GM19193 (cell line): ENCODE measurements around the gene POLR1E.

Experiments used
- POLR2A ChIP-seq: IDR thresholded peaks from 4 replicates; pipeline ENCODE4 v1.6.1; 2011; ENCODE audit not compliant: insufficient read depth, insufficient read length; ENCODE audit errors: extremely low read depth

POLR1E gene

GRCh38 chr9:37453827-37454226 lies 31.9 kb upstream of the POLR1E start:
- TF ChIP-seq POLR2A = no peak

DNA sequence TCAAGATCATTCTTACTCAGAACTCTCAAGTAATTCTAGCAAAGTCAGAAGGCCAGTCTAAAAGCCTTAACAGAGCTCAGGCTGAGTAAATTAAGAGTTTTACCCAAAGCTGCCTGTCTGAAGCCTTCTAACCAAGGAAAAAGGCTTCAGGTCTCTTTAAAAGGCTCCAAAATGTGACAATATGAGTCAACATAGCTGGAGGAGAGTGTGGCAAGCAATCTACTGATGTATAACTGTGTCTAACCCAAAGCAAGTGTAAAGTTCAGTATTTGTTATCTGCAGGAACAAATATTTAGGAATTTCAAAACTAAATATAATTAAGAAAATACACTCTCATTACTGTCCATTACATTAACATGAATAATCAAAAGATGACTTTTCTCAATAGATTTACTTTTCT lies 31.5 kb upstream of the POLR1E start:
- no peak for TF ChIP-seq POLR2A

DNA sequence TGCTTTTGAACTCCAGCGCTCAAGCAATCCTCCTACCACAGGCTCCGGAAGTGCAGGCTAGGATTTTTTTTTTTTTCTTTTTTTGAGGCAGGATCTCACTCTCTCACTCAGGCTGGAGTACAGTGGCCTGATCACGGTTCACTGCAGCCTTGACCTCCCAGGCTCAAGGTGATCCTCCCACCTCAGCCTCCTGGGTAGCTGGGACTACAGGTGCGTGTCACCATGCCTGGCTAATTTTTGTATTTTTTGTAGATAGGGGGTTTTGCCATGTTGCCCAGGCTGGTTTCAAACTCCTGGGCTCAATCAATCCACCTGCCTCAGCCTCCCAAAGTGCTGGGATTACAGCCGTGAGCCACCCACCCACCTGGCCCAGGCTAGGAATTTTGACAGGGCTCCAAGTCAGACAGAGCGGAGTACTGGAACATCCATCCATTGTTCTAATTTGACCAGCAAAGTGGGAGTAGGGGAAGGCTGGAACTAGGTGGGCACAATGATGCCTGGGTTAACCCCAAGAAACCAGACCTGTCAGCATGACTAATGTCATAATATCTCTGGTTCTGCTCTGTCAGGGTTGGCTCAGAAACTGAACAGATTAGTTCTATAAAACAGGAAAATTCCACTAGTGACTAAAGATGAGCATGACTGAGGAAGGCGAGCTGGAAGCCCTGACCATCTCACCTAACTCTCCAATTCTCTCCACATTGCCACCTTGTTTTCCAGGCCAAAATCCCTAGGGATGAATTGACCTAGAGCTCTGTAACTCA lies 29.7 kb upstream of the POLR1E start:
- TF ChIP-seq POLR2A = no peak

- TF ChIP-seq POLR2A = no peak
Measured at GRCh38 chr9:37456817-37457216, 28.9 kb upstream of the POLR1E start.

DNA sequence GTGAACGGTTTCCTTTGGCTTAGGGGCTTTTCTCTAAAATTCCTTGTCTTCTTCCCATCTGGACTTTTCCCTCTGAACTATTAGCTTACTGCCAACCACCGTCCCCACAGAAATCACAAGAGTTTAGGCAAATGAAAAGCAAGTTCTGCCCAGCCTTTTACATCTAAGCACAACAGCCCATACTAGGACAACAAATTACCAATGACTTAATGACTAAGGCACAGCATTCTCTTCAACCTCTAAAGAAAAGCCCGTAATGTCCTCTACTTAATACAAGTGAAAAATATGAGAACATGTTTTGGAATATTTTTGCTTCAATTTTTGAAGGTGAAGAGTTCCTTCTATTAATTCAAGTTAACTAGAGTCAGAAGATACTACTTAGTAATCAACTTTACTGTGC lies 21.7 kb upstream of the POLR1E start:
- TF ChIP-seq POLR2A = no peak

DNA sequence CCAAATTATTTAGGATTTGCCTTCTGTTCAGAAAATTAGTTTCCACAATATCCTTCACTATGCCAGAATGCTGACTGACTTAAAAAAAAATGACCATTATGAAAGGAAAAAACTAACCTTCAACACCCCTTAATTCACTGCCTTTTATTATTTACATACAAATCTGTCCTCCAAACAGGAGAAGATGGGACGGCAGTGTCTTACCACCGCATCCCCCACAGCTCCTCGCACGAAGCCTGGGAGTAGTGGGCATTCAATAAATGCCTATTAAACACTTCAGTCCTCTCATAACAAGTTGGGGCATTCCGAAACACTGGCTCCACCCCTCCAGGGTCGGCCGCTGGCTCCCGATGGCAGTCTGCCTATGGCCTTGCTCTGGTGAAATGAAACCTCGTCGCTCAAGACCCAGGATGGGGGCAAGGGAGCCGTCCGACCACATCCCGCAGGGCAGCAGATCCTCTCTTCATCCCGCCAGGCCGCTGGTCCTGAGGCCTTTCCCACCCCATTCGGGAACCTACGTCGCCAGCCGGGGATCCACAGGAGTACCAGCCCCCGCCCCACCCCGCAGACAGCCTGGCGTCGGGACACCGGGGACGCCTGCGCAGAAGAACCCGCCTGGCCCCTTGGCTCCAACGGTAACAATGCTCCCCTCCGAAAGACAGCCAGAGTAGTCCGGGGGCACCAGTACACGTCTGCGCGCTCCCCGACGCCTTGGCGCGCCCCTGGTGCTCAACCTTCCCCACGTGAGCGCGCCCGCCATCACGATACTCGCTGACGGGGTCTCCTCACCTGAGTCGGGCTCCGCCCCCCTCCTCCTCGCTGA lies 21.1 kb upstream of the POLR1E start:
- TF ChIP-seq POLR2A = peak; percentile 73

DNA sequence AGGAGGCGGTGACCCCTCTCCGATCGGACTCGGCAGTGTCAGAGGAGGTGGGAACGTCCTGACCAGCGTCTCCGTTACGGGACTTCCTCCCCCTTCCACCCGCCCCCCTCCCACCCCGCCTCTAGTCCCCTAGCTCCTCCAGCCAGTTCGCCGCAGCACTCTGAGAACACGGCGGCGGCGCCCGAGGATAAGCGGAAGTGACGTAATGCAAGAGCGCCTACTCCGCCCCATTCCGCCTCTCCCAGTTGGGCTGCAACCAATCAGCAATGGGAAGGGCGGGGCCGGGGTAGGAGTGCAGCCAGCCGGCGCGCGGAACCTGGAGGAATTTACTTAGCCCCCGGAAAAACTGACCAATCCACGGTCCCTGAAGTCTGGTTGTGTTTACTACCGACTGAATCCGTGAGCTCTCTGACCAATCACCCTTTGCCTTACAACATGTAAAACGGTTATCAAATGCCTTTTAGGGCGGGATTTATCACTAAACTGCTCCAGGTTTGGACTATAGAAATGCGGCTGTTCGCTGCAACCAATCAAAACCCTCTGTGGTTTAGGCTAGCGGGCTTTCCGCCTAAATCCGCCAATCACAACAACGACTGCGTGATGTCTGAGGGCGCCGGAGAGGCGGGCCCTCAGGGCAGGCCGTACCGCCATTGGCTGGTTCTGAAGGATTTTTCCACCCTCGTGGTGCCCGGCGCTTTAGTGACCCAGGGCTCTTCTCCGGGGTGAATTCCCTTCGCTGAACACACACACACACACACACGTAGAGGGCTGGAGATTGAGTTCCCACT lies 20.3 kb upstream of the POLR1E start, which contains the start of gene ZBTB5:
Gene ZBTB5, minus strand, starts transcription at position 202 of the 788 bp plus-strand sequence. CDS start 22,899 bp downstream, outside the sequence.
- TF ChIP-seq POLR2A = no peak

DNA sequence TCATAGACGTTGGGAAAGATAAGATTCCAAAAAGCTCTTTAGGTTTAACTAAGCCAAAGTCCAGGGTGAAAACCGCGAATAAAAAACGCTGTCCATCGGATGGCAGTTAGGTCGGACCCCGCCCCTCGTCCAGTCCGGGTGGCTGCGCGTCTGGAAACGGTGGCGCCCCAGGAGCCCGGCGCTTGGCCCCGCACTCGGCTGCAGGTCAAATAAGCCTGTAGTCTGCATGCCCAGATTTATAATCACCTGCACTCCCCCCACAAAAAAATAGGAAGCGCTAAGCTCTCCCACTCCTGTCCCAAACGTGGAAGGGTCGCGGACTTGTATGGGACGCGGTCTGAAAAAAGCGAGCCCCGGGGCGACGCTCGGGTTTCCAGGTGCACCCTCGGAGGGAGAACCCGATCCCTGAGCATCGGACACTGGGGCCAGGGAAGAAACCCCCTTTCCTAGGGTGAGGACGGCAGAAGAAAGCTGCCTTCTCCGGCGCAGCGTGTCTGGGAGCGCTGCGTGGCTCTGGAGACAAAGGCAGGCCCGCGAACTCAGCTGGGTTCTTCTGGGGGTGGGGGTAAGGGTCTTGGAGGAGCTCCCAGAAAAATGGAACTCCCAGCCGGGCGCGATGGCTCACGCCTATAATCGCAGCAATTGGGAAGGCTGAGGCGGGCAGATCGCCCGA lies 19.6 kb upstream of the POLR1E start:
- no peak for TF ChIP-seq POLR2A

DNA sequence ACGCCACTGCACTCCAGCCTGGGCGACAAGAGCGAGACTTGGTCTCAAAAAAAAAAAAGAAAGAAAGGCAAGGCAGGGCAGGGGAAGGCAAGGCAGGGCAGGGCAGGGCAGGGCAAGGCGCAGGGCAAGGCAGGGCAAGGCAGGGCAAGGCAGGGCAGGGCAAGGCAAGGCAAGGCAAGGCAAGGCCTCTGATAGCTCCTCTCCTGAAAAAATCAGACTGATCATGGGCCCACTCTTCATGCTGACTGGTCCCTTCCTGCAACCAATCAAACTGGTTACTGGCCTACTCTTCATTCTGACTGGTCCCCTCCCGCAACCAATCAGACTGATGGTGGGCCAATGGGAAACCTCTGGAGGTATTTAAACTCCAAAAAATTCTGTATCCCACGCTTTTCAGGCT lies 17.1 kb upstream of the POLR1E start:
- no peak for TF ChIP-seq POLR2A

- no peak for TF ChIP-seq POLR2A
Measured at GRCh38 chr9:37471942-37472684, 13.6 kb upstream of the POLR1E start.

GRCh38 chr9:37474438-37474837 lies 11.3 kb upstream of the POLR1E start:
- TF ChIP-seq POLR2A = no peak

GRCh38 chr9:37476930-37477329 lies 8.8 kb upstream of the POLR1E start:
- no peak for TF ChIP-seq POLR2A

DNA sequence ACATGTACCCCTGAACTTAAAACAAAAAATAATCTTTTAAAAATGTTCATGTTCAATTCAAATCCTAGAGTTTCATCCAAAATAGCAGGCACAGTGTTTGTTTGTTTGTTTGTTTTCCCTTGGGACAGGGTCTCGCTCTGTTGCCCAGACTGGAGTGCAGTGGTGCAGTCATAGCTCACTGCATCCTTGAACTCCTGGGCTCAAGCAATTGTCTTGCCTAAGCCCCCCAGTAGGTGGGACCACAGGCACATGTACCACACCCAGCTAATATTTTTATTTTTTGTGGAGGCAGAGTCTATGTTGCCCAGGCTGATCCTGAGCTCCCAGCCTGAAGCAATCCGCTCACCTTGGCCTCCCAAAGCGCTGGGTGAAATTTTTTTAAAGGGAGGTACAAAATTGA lies 5.0 kb upstream of the POLR1E start:
- TF ChIP-seq POLR2A = no peak

- no peak for TF ChIP-seq POLR2A
Measured at GRCh38 chr9:37486256-37486615, 488 bp downstream of the POLR1E start.
